Lung microvascular endothelial cell (primary cell): ENCODE measurements around the gene PGLYRP1. TPM values are rescaled to one million over a fixed set of nuclear protein-coding genes. Genes with fewer than 3 reads are reported as not detected.

Experiments used
- DNase-seq, 2 donors: peaks; one replicate each; pipeline versions ENCODE4 v3.0.0 to v3.0.0-alpha.2; 2010; ENCODE audit warnings: low read depth in 2 of 2
- total RNA-seq: library from RNA; depleted of rRNA; stranded (reverse); fragments of >200 nt; gene quantifications from 2 replicates; pipeline ENCODE4 v1.2.1, GENCODE V29; 2014

Gene PGLYRP1
- total RNA-seq, 1 donor from 2014 or later: not detected

GRCh38 chr19:46002678-46003275 lies 20.1 kb downstream of the PGLYRP1 start:
- no peak for DNase-seq

GRCh38 chr19:46000491-46001246 lies 22.2 kb downstream of the PGLYRP1 start:
- DNase-seq: peak in 1 of 2 donors; percentile 57

GRCh38 chr19:45999653-46000121 lies 23.2 kb downstream of the PGLYRP1 start:
- DNase-seq: peak; percentile 29 to 32

GRCh38 chr19:45998834-45999233 lies 24.0 kb downstream of the PGLYRP1 start:
- DNase-seq: no peak

GRCh38 chr19:45996933-45997332 lies 25.9 kb downstream of the PGLYRP1 start:
- no peak for DNase-seq

GRCh38 chr19:45995715-45996385 lies 27.0 kb downstream of the PGLYRP1 start:
- peak in 1 of 2 donors; percentile 44 for DNase-seq

- DNase-seq: peak; percentile 99 to 100
Observed at GRCh38 chr19:45994998-45995714, 27.7 kb downstream of the PGLYRP1 start, which contains the start of gene CCDC61. TSS of gene CCDC61 (plus strand) at chr19:45995467. CDS start at chr19:46003019, 7,552 bp downstream.

GRCh38 chr19:45994456-45994997 lies 28.3 kb downstream of the PGLYRP1 start:
- DNase-seq: peak in 1 of 2 donors; percentile 35

- no peak for DNase-seq
Observed at GRCh38 chr19:45990113-45990728, 32.6 kb downstream of the PGLYRP1 start.

GRCh38 chr19:45985321-45985720 lies 37.5 kb downstream of the PGLYRP1 start:
- DNase-seq: no peak

GRCh38 chr19:45981350-45981749 lies 41.5 kb downstream of the PGLYRP1 start:
- no peak for DNase-seq

GRCh38 chr19:45978156-45978555 lies 44.7 kb downstream of the PGLYRP1 start:
- no peak for DNase-seq

- DNase-seq: no peak
Observed at GRCh38 chr19:45976178-45976577, 46.7 kb downstream of the PGLYRP1 start.

GRCh38 chr19:45975306-45976070 lies 47.4 kb downstream of the PGLYRP1 start:
- no peak for DNase-seq

GRCh38 chr19:45973553-45974338 lies 49.1 kb downstream of the PGLYRP1 start, which contains the start of gene NOVA2:
TSS of gene NOVA2 (minus strand) at chr19:45973865. CDS start at chr19:45973351, 514 bp downstream.
- peak; percentile 93 to 95 for DNase-seq

GRCh38 chr19:45972947-45973540 lies 49.8 kb downstream of the PGLYRP1 start:
- no peak for DNase-seq

- peak in 1 of 2 donors; percentile 55 for DNase-seq
Observed at GRCh38 chr19:45972081-45972946, 50.5 kb downstream of the PGLYRP1 start.
